Hepatocyte (in vitro differentiated cells): ENCODE data around the gene OR10V1. TPM values are rescaled to one million over a fixed set of nuclear protein-coding genes. Genes with fewer than 3 reads are reported as not detected.

Experiments used
- DNase-seq: peaks from one replicate; pipeline ENCODE4 v3.0.0-alpha.2; 2016; ENCODE audit warnings: low spot score
- H2AFZ ChIP-seq: fragments of 200-600 bp; sonication (generic); 2 replicates; pipeline ENCODE4 v1.6.0; 2016; ENCODE audit warnings: antibody characterized with exemption, mild to moderate bottlenecking
- H3K27ac ChIP-seq: fragments of 200-600 bp; sonication (generic); 2 replicates; pipeline ENCODE4 v1.5.1; 2016; ENCODE audit warnings: mild to moderate bottlenecking
- H3K27me3 ChIP-seq: fragments of 200-600 bp; sonication (generic); 2 replicates; pipeline ENCODE4 v1.6.1; 2016
- H3K36me3 ChIP-seq: fragments of 200-600 bp; sonication (generic); replicated peaks from 2 replicates; pipeline ENCODE4 v1.5.1; 2016; ENCODE audit warnings: low read depth; ENCODE audit not compliant: insufficient read depth
- H3K4me1 ChIP-seq: fragments of 200-600 bp; sonication (generic); 2 replicates; pipeline ENCODE4 v1.5.1; 2016; ENCODE audit warnings: mild to moderate bottlenecking, moderate library complexity; ENCODE audit not compliant: insufficient read depth
- H3K4me2 ChIP-seq: fragments of 200-600 bp; sonication (generic); 2 replicates; pipeline ENCODE4 v1.6.0; 2016
- H3K4me3 ChIP-seq: fragments of 200-600 bp; sonication (generic); 2 replicates; pipeline ENCODE4 v1.5.1; 2016; ENCODE audit warnings: mild to moderate bottlenecking
- H3K79me2 ChIP-seq: fragments of 200-600 bp; sonication (generic); 2 replicates; pipeline ENCODE4 v1.6.0; 2017; ENCODE audit warnings: mild to moderate bottlenecking
- H3K9me2 ChIP-seq: fragments of 200-600 bp; sonication (generic); replicated peaks from 2 replicates; pipeline ENCODE4 v1.6.0; 2017; ENCODE audit warnings: mild to moderate bottlenecking; ENCODE audit not compliant: insufficient read depth
- H3K9me3 ChIP-seq: fragments of 200-600 bp; sonication (generic); 2 replicates; pipeline ENCODE4 v1.5.1; 2016; ENCODE audit warnings: low read depth, mild to moderate bottlenecking
- H4K20me1 ChIP-seq: fragments of 200-600 bp; sonication (generic); 2 replicates; pipeline ENCODE4 v1.6.0; 2016; ENCODE audit warnings: mild to moderate bottlenecking; ENCODE audit not compliant: insufficient read depth, poor library complexity, severe bottlenecking
- EZH2 ChIP-seq: fragments of 200-600 bp; sonication (generic); IDR thresholded peaks from 2 replicates; pipeline ENCODE4 v1.6.1; 2016; ENCODE audit warnings: antibody characterized with exemption, mild to moderate bottlenecking, borderline replicate concordance
- EZH2phosphoT487 ChIP-seq: fragments of 200-600 bp; sonication (generic); IDR thresholded peaks from one replicate; pipeline ENCODE4 v1.6.1; 2018; ENCODE audit warnings: antibody characterized with exemption, mild to moderate bottlenecking, low read depth, moderate library complexity; ENCODE audit not compliant: unreplicated experiment, severe bottlenecking
- WGBS: methylation state at CpG from one replicate; pipeline ENCODE4 v1.1.6; 2016; ENCODE audit warnings: low lambda C conversion rate; ENCODE audit errors: missing lambda C conversion rate; 5-methylcytosine and 5-hydroxymethylcytosine counted together
- polyA plus RNA-seq: library from polyadenylated mRNA; unstranded; fragments of >200 nt; fragmentation: Nextera tagmentation; extraction: Ambion mirVana; gene quantifications from 2 replicates; pipeline ENCODE4 v1.2.1, GENCODE V29; 2016
- total RNA-seq: library from RNA; depleted of rRNA; stranded (reverse); fragments of >200 nt; gene quantifications from 2 replicates; pipeline ENCODE4 v1.2.3, GENCODE V29; 2014
- TF ChIP-seq, protein P1 (sequence below): fragments of 200-600 bp; sonication (generic); IDR thresholded peaks from 2 replicates; pipeline ENCODE4 v1.5.1; 2016; ENCODE audit warnings: antibody characterized with exemption, mild to moderate bottlenecking; ENCODE audit not compliant: poor library complexity

The OR10V1 gene
- total and polyA plus RNA-seq, 2 experiments from 2014 or later: not detected

DNA sequence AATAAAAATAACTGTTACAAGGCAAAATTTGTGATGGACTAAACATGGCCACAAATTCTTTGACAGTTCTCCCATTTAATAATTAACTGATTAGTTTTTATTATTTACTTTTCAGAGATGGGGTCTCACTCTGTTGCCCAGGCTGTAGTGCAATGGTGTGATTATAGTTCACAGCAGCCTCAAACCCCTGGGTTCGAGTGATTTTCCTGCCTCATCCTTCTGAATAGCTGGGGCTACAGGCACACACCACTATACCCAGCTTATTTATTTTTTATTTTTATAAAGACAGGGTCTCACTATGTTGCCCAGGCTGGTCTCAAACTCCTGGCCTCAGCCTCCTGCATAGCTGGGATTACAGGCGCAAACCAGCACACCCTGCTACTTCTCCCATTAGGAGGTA is 40.4 kb downstream of the OR10V1 start:
- Histone ChIP-seq H3K4me1 (peaks cover 15% of the 10 kb centered on the region), H3K27ac (no peak overlapping the region), H3K9me2 (no peaks in the 10 kb centered on the region), H3K79me2 (peaks cover 15% of the 10 kb centered on the region), H2AFZ (no peak overlapping the region), H3K36me3 (no peaks in the 10 kb centered on the region), H3K4me3 (no peak overlapping the region), H4K20me1 (no peaks in the 10 kb centered on the region), H3K27me3 (no peaks in the 10 kb centered on the region), H3K9me3 (no peaks in the 10 kb centered on the region), H3K4me2 (no peak overlapping the region)
- TF ChIP-seq EZH2phosphoT487 (no peak), EZH2 (no peak)
- TF ChIP-seq, protein P1, sequence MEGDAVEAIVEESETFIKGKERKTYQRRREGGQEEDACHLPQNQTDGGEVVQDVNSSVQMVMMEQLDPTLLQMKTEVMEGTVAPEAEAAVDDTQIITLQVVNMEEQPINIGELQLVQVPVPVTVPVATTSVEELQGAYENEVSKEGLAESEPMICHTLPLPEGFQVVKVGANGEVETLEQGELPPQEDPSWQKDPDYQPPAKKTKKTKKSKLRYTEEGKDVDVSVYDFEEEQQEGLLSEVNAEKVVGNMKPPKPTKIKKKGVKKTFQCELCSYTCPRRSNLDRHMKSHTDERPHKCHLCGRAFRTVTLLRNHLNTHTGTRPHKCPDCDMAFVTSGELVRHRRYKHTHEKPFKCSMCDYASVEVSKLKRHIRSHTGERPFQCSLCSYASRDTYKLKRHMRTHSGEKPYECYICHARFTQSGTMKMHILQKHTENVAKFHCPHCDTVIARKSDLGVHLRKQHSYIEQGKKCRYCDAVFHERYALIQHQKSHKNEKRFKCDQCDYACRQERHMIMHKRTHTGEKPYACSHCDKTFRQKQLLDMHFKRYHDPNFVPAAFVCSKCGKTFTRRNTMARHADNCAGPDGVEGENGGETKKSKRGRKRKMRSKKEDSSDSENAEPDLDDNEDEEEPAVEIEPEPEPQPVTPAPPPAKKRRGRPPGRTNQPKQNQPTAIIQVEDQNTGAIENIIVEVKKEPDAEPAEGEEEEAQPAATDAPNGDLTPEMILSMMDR: no peak
- WGBS: 89% methylated on average over 2 of the region's 2 CpGs
- DNase-seq: no peak

DNA sequence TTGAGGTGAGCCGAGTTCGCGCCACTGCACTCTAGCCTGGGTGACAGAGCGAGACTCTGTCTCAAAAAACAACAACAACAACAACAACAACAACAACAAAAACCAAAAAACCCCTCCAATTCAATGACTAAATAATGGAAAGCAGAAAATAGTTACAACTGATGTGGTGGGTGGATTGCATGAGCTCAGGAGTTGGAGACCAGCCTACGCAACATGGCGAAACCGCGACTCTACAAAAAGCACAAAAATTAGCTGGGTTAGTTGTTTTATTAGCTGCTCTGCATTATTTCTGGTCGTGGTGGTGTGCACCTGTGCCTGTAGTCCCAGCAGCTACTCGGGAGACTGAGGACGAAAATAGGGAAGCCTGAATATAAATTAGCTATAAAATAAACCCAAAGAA is 42.2 kb downstream of the OR10V1 start:
- Histone ChIP-seq H3K27ac (no peak overlapping the region), H3K27me3 (no peaks in the 10 kb centered on the region), H2AFZ (no peak overlapping the region), H3K4me3 (no peak overlapping the region), H3K9me3 (no peaks in the 10 kb centered on the region), H3K36me3 (no peaks in the 10 kb centered on the region), H4K20me1 (peaks cover 9% of the 10 kb centered on the region), H3K79me2 (peaks cover 33% of the 10 kb centered on the region), H3K9me2 (no peaks in the 10 kb centered on the region), H3K4me2 (no peak overlapping the region), H3K4me1 (peaks cover 24% of the 10 kb centered on the region)
- DNase-seq: no peak
- TF ChIP-seq EZH2phosphoT487 (no peak), EZH2 (no peak)
- TF ChIP-seq, protein P1: no peak
- 98% methylated on average over 11 of the region's 11 CpGs for WGBS

DNA sequence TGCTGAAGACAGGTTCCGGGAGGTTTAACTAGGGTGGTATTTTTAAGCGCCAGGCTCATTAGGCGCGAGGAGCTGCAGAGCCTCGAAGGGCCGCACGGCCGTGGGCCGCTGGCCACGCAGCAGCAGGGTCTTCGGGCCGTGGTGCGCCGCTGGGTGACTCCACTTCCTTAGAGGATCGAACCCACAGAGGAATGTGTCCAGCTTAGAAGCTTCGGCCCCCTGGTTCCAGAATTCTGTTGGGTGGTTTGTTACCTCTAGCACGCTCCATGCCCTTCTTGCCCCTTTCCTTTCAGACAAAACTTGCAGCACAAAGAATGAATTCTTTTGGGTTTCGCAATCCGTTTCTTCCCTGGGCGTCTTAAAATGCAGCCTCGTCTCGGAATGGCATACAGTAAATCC is 44.0 kb downstream of the OR10V1 start:
- Histone ChIP-seq H3K4me1 (peaks cover 20% of the 10 kb centered on the region), H3K79me2 (peaks cover 51% of the 10 kb centered on the region), H3K4me3 (peak overlapping the region; percentile 41), H2AFZ (peak overlapping the region; percentile 6), H3K9me3 (no peaks in the 10 kb centered on the region), H3K27me3 (no peaks in the 10 kb centered on the region), H4K20me1 (peaks cover 9% of the 10 kb centered on the region), H3K27ac (peak overlapping the region; percentile 92), H3K4me2 (peak overlapping the region; percentile 86), H3K36me3 (no peaks in the 10 kb centered on the region), H3K9me2 (no peaks in the 10 kb centered on the region)
- WGBS: 6% methylated on average over 22 of the region's 22 CpGs
- TF ChIP-seq EZH2phosphoT487: no peak
- TF ChIP-seq, protein P1: no peak
- no peak for TF ChIP-seq EZH2
- no peak for DNase-seq
